Stimulated activated CD4-positive, alpha-beta T cell treated with anti-CD3 and anti-CD28 coated beads, Interleukin-1b, Interleukin-23, amount 100 ng/mL, for 4 hours (primary cell): ENCODE data around the gene SMIM14.
"Not testable (repeated sequence)": the region's sequence is repeated elsewhere in the genome, so short reads cannot be mapped to it uniquely, and the experiment has no call there.

Experiments
- DNase-seq, 2 donors: peaks; one replicate each; pipeline ENCODE4 v3.0.0-alpha.2; 2020; ENCODE audit warnings: low read depth in 2 of 2

Gene SMIM14

GRCh38 chr4:39530682-39531081 is 108.0 kb downstream of the SMIM14 start:
- no peak for DNase-seq

DNA sequence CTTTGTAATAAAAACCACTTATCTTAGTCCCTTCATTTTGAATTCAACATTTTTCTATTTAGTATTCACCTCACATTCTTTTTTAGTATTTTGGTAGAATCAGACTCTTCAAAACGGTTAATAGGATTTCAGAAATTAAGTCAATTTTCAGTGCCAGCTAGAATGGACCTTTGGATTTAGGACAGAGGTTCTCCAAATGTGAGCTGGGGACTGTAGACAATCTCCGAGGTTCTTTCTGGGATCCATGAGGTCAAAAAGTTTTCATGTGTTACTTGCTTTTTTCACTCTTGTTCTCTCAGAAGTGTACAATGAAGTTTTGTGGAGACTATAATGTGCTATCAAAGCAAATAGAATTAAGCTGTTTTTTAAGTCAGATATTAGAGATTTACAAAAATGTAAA is 109.1 kb downstream of the SMIM14 start:
- no peak for DNase-seq

GRCh38 chr4:39528061-39528465 is 110.6 kb downstream of the SMIM14 start:
- no peak for DNase-seq

- DNase-seq, result peak; percentile 81 to 92
These were observed 111.2 kb downstream of the SMIM14 start, which contains the start of gene UGDH for GRCh38 chr4:39527296-39528060. UGDH (minus strand) TSS chr4:39527439; CDS start chr4:39521512, 5,927 bp downstream.

- DNase-seq, result peak in 1 of 2 donors; percentile 10
These were observed 111.8 kb downstream of the SMIM14 start for GRCh38 chr4:39526765-39527295.

- no peak for DNase-seq
These were observed 112.6 kb downstream of the SMIM14 start for GRCh38 chr4:39525822-39526690.

GRCh38 chr4:39524161-39524957 is 114.3 kb downstream of the SMIM14 start:
- DNase-seq, result no peak

DNA sequence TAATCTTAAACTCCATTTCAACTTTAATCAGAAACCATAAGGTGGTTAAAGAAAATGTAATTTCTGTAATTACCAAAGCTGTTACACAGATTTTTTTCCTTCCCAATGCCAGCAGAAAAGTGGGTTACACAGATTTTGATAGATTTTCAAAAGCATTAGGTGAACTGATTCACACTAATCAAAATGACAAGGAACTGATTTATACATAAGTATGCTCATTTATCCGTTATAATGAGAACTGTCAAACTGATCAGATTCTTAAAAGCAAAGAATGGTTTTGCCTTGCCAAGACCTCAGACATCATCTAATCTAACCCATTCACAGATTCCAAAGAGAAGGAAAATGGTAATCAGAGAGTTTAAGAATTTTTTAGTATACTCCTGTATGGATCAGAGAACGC is 116.6 kb downstream of the SMIM14 start:
- DNase-seq, result no peak

DNA sequence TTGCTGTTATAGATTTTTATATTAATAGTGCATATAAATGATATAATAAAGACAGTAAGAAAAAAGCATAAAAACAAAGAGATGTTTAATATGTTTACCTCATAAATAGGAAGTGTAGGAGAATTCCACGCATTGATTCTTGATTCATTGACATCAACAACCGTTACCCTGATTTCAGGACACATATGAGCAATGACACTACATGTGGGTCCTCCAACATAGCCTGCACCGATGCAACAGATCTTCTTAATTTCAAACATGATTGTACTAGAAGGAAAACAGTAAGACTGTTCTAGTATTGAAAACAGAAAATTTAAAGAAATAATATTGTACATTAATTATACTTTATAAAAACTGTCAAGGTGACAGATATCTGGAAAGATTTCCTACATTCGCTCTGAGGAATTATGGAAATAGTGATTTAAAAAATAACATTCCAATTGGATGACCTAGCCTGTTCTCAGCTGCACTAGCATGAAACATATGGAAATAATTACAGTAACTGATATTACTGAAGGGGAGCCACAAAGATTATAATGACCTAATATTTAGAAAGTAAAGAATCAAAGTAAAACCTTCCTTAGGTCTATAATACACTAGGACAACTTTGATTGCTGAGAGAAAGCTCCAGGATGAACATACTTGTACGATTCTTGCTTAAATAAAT is 117.3 kb downstream of the SMIM14 start:
- no peak for DNase-seq

GRCh38 chr4:39518484-39518883 is 120.2 kb downstream of the SMIM14 start:
- DNase-seq, result no peak

DNA sequence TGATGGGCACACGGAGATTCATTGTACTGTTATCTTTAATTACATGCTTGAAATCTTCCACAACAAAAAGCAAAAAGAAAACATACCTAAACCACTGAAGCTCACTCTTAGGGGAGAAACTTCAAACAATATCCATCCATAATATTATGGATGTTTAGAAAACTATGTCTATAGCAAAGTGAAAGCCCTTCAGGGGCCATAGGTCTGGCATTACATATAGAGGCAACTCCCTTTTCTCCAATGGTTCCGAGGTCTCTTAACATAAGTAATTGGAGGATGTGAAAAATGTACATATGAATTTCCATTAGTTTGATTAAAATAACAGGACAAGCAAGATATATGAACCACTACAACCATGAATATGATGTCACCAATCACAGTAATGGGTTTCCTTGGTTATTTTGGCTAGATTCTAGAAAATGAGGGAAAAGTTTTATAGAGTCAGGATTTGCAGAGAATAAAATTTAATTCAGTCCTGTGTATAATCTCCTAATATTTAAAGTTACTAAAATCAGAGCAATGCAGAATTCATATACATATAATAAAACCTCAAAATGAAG is 122.2 kb downstream of the SMIM14 start:
- no peak for DNase-seq

- not testable (repeated sequence) for DNase-seq
These were observed 122.8 kb downstream of the SMIM14 start for GRCh38 chr4:39515669-39516401.

GRCh38 chr4:39514888-39515401 is 123.7 kb downstream of the SMIM14 start:
- DNase-seq, result no peak

- DNase-seq, result not testable (repeated sequence)
These were observed 124.4 kb downstream of the SMIM14 start for GRCh38 chr4:39514266-39514665.

GRCh38 chr4:39510348-39510929 is 128.2 kb downstream of the SMIM14 start:
- DNase-seq, result no peak

GRCh38 chr4:39505581-39505980 is 133.1 kb downstream of the SMIM14 start:
- no peak for DNase-seq

- DNase-seq, result no peak
These were observed 134.1 kb downstream of the SMIM14 start for GRCh38 chr4:39504538-39504937.

GRCh38 chr4:39502664-39503035 is 136.0 kb downstream of the SMIM14 start:
- DNase-seq, result not testable (repeated sequence)

DNA sequence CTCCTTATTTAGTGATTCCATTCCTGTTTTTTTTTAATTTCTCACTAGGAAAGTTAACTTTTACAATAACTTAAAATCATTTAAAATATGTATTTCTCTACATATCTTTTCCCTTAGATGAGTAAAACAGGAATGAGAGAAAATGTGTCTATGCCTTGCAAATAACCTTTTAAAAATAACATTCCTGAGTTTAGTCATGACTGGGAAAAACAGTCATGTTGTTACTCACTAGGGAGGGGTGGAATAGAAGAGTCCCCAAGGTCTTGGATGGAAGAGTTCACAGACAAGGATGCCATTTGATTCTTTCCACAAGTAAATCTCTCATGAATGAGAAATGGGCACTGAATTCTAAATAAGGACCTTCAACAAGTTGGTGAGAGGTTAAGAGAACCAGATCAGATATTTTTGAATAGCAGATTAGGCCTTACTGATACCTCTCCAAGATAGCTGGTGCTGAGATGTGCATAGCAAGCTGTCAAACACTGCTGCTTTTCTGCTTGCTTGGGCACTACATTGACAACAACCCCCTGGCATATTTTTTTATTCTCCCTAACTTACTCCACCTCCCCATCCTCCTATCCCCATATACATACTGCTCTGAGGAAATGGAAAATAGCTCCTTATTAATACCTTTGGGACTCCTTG is 136.5 kb downstream of the SMIM14 start:
- DNase-seq, result no peak
